H1 (cell line): Measurements from ENCODE around the gene CCDC81. TPM values are rescaled to one million over a fixed set of nuclear protein-coding genes. Genes with fewer than 3 reads are reported as not detected.

Experiments
- CTCF ChIA-PET: fragments of 300-600 bp; sonication (Branson Sonifier 250); formaldehyde crosslinking; loops from one replicate; lab custom pipeline; 2021; ENCODE audit not compliant: partially characterized antibody; lab: Charles Lee
- POLR2A ChIA-PET: fragments of 300-600 bp; sonication (Branson Sonifier 250); formaldehyde crosslinking; loops from one replicate; lab custom pipeline; 2021; ENCODE audit warnings: inconsistent platforms; ENCODE audit not compliant: partially characterized antibody; lab: Charles Lee
- DNase-seq, 2 experiments: peaks; one replicate each; pipeline versions ENCODE4 v3.0.0 to v3.0.0-alpha.2; 2010 to 2022; ENCODE audit warnings: low spot score in 2 of 2, low read depth in 1 of 2, mixed read lengths in 1 of 2
- FAIRE-seq: peaks from 2 replicates; lab custom pipeline; 2011; peaks lifted over from hg19 to GRCh38; lab: Jason Lieb, UNC
- H2AFZ ChIP-seq: 2 replicates; pipeline ENCODE4 v1.8.1; 2012; ENCODE audit warnings: low read length, inconsistent platforms
- H2AK5ac ChIP-seq: 2 replicates; pipeline ENCODE4 v1.6.1; 2013; ENCODE audit warnings: low read depth, low read length
- H2BK120ac ChIP-seq: replicated peaks from 2 replicates; pipeline ENCODE3; 2013; ENCODE audit warnings: low read depth, low read length, inconsistent platforms
- H2BK12ac ChIP-seq: 2 replicates; pipeline ENCODE4 v1.6.1; 2013; ENCODE audit warnings: low read depth, low read length
- H2BK15ac ChIP-seq: 2 replicates; pipeline ENCODE4 v1.6.1; 2013; ENCODE audit warnings: low read length
- H2BK20ac ChIP-seq: 2 replicates; pipeline ENCODE4 v1.6.1; 2013; ENCODE audit warnings: low read length
- H2BK5ac ChIP-seq: 2 replicates; pipeline ENCODE4 v1.6.1; 2013; ENCODE audit warnings: low read depth, low read length
- H3K14ac ChIP-seq: 2 replicates; pipeline ENCODE4 v1.6.1; 2013; ENCODE audit warnings: inconsistent platforms; ENCODE audit not compliant: insufficient read length
- H3K18ac ChIP-seq: 2 replicates; pipeline ENCODE4 v1.6.1; 2013; ENCODE audit warnings: low read length; ENCODE audit errors: extremely low read depth
- H3K23ac ChIP-seq: 2 replicates; pipeline ENCODE4 v1.6.1; 2013; ENCODE audit warnings: inconsistent platforms; ENCODE audit not compliant: insufficient read length
- H3K23me2 ChIP-seq: 2 replicates; pipeline ENCODE4 v1.6.1; 2013; ENCODE audit warnings: low read depth, low read length
- H3K27ac ChIP-seq: 2 replicates; pipeline ENCODE4 v1.6.1; 2011; ENCODE audit warnings: low read depth, low read length, inconsistent platforms
- H3K27me3 ChIP-seq, 4 experiments: replicated peaks in 1 of 4; 1 replicate in 1 of 4; 2 replicates in 3 of 4; pipeline versions ENCODE4 v1.6.1 to v1.8.1; 2011 to 2013; ENCODE audit warnings: low read length in 3 of 4, mild to moderate bottlenecking in 3 of 4, inconsistent platforms in 2 of 4, mixed read lengths in 2 of 4, moderate library complexity in 1 of 4; ENCODE audit not compliant: control insufficient read depth in 3 of 4, insufficient read depth in 3 of 4; ENCODE audit errors: extremely low read depth in 1 of 4
- H3K36me3 ChIP-seq, 4 experiments: 2 replicates each; pipeline versions ENCODE4 v1.6.1 to v1.8.1; 2011 to 2013; ENCODE audit warnings: mild to moderate bottlenecking in 4 of 4, low read length in 3 of 4, moderate library complexity in 2 of 4, control low read depth in 1 of 4, inconsistent platforms in 1 of 4; ENCODE audit not compliant: insufficient read depth in 4 of 4, control insufficient read depth in 2 of 4
- H3K4ac ChIP-seq: replicated peaks from 2 replicates; pipeline ENCODE3; 2013; ENCODE audit warnings: low read length, low read depth, mixed read lengths, inconsistent platforms; ENCODE audit not compliant: insufficient read length
- H3K4me1 ChIP-seq, 4 experiments: replicated peaks in 1 of 4; 1 replicate in 1 of 4; 2 replicates in 3 of 4; pipeline versions ENCODE4 v1.6.1 to v1.8.1; 2011 to 2013; ENCODE audit warnings: low read length in 3 of 4, inconsistent platforms in 2 of 4, mixed read lengths in 1 of 4; ENCODE audit not compliant: insufficient read depth in 4 of 4, control insufficient read depth in 3 of 4
- H3K4me2 ChIP-seq, 2 experiments: 2 replicates each; pipeline versions ENCODE4 v1.6.1 to v1.8.1; 2011 to 2013; ENCODE audit warnings: low read depth in 2 of 2, low read length in 2 of 2, control low read depth in 1 of 2, inconsistent platforms in 1 of 2, mild to moderate bottlenecking in 1 of 2; ENCODE audit not compliant: insufficient read depth in 1 of 2
- H3K4me3 ChIP-seq, 4 experiments: fragments of 200-600, 300-600 bp in 1 of 4; sonication (generic), shearing (Covaris generic), sonication (Bioruptor Twin) in 1 of 4; 2 replicates each; pipeline versions ENCODE4 v1.5.1 to v1.8.1; 2011 to 2016; ENCODE audit warnings: low read length in 4 of 4, low read depth in 3 of 4, control low read depth in 2 of 4, inconsistent platforms in 2 of 4, mild to moderate bottlenecking in 2 of 4, mixed read lengths in 1 of 4, moderate library complexity in 1 of 4; ENCODE audit not compliant: insufficient read depth in 2 of 4; ENCODE audit errors: extremely low read depth in 1 of 4
- H3K56ac ChIP-seq: replicated peaks from 2 replicates; pipeline ENCODE3; 2013; ENCODE audit warnings: low read depth, mild to moderate bottlenecking, mixed read lengths, low read length, inconsistent platforms; ENCODE audit not compliant: insufficient read length
- H3K79me1 ChIP-seq: 2 replicates; pipeline ENCODE4 v1.6.1; 2013; ENCODE audit warnings: low read depth, low read length, control low read depth
- H3K79me2 ChIP-seq, 2 experiments: 2 replicates each; pipeline versions ENCODE4 v1.6.1 to v1.8.1; 2012 to 2013; ENCODE audit warnings: low read length in 2 of 2, mild to moderate bottlenecking in 2 of 2, inconsistent platforms in 1 of 2; ENCODE audit not compliant: insufficient read depth in 2 of 2, control insufficient read depth in 1 of 2
- H3K9ac ChIP-seq, 4 experiments: replicated peaks in 1 of 4; 1 replicate in 1 of 4; 2 replicates in 3 of 4; pipeline versions ENCODE4 v1.6.1 to v1.8.1; 2011 to 2013; ENCODE audit warnings: low read depth in 3 of 4, low read length in 3 of 4, control low read depth in 2 of 4, mild to moderate bottlenecking in 2 of 4, moderate library complexity in 2 of 4, inconsistent platforms in 1 of 4; ENCODE audit errors: extremely low read depth in 1 of 4
- H3K9me3 ChIP-seq, 2 experiments: 2 replicates each; pipeline versions ENCODE4 v1.6.1 to v1.8.1; 2012 to 2013; ENCODE audit warnings: mild to moderate bottlenecking in 2 of 2, moderate library complexity in 2 of 2, control low read depth in 1 of 2, inconsistent platforms in 1 of 2, low read depth in 1 of 2, low read length in 1 of 2, mixed read lengths in 1 of 2; ENCODE audit not compliant: insufficient read depth in 2 of 2
- H4K20me1 ChIP-seq, 2 experiments: replicated peaks in 1 of 2; 2 replicates each; pipeline versions ENCODE3 to v1.8.1; 2011 to 2013; ENCODE audit warnings: inconsistent platforms in 2 of 2, low read length in 2 of 2, mild to moderate bottlenecking in 1 of 2; ENCODE audit not compliant: insufficient read depth in 2 of 2, control insufficient read depth in 1 of 2
- H4K5ac ChIP-seq: 2 replicates; pipeline ENCODE4 v1.6.1; 2013; ENCODE audit warnings: low read length, low read depth, mixed read lengths, inconsistent platforms; ENCODE audit not compliant: insufficient read length
- H4K8ac ChIP-seq: 2 replicates; pipeline ENCODE4 v1.8.0; 2013; ENCODE audit warnings: mild to moderate bottlenecking, moderate library complexity, low read length, inconsistent platforms; ENCODE audit not compliant: insufficient read depth; ENCODE audit errors: extremely low read depth
- H4K91ac ChIP-seq: replicated peaks from 2 replicates; pipeline ENCODE3; 2013; ENCODE audit warnings: low read length, mixed read lengths, inconsistent platforms; ENCODE audit not compliant: insufficient read length
- ASH2L ChIP-seq: fragments of 200-600, 300-600 bp; sonication (generic); IDR thresholded peaks from one replicate; pipeline ENCODE4 v1.7.1; 2017; ENCODE audit warnings: low read length
- EZH2 ChIP-seq: fragments of 200-600 bp; sonication (generic); IDR thresholded peaks from 2 replicates; pipeline ENCODE4 v1.7.1; 2012; ENCODE audit warnings: low read depth, mild to moderate bottlenecking, moderate library complexity, low read length, inconsistent platforms; ENCODE audit not compliant: severe bottlenecking
- KDM5A ChIP-seq: fragments of 200-600 bp; IDR thresholded peaks from 2 replicates; pipeline ENCODE4 v1.7.1; 2012; ENCODE audit warnings: mild to moderate bottlenecking, low read length, inconsistent platforms, mixed read lengths
- POLR2A ChIP-seq, 2 experiments: IDR thresholded peaks; 1 replicate in 1 of 2; 2 replicates in 1 of 2; pipeline ENCODE4 v1.6.1; 2011; ENCODE audit warnings: low read depth in 2 of 2, low read length in 2 of 2, mild to moderate bottlenecking in 2 of 2; ENCODE audit errors: control extremely low read depth in 1 of 2
- RFX5 ChIP-seq: IDR thresholded peaks from 2 replicates; pipeline ENCODE4 v1.6.1; 2011; ENCODE audit warnings: low read depth, low read length, improper control_type of control experiment, borderline replicate concordance
- SAP30 ChIP-seq: fragments of 300-600 bp; sonication (generic); IDR thresholded peaks from 2 replicates; pipeline ENCODE4 v1.7.1; 2012; ENCODE audit warnings: low read length, moderate library complexity, mild to moderate bottlenecking, inconsistent platforms; ENCODE audit not compliant: insufficient read depth, insufficient replicate concordance
- SIN3A ChIP-seq, 2 experiments: IDR thresholded peaks in 1 of 2; conservative IDR thresholded peaks in 1 of 2; 2 replicates each; pipeline ENCODE4 v1.6.1; 2011 to 2012; ENCODE audit warnings: low read length in 2 of 2, improper control_type of control experiment in 1 of 2, low read depth in 1 of 2, mild to moderate bottlenecking in 1 of 2
- SIRT6 ChIP-seq: IDR thresholded peaks from one replicate; pipeline ENCODE4 v1.7.1; 2012; ENCODE audit warnings: low read length, inconsistent platforms
- SIX5 ChIP-seq: IDR thresholded peaks from 2 replicates; pipeline ENCODE4 v1.6.1; 2011; ENCODE audit warnings: mild to moderate bottlenecking, low read depth, low read length
- SP2 ChIP-seq: IDR thresholded peaks from 2 replicates; pipeline ENCODE4 v1.6.1; 2012; ENCODE audit warnings: mild to moderate bottlenecking, low read length, inconsistent platforms
- SRF ChIP-seq: IDR thresholded peaks from 2 replicates; pipeline ENCODE4 v1.6.1; 2011; ENCODE audit warnings: mild to moderate bottlenecking, low read depth, low read length, moderate library complexity
- SUZ12 ChIP-seq: fragments of 200-600 bp; sonication (generic); IDR thresholded peaks from 2 replicates; pipeline ENCODE4 v1.6.1; 2012; ENCODE audit warnings: mild to moderate bottlenecking, inconsistent platforms, low read length, moderate library complexity, mixed read lengths
- TCF12 ChIP-seq: IDR thresholded peaks from 2 replicates; pipeline ENCODE4 v1.6.1; 2011; ENCODE audit warnings: low read depth, mild to moderate bottlenecking, low read length
- TEAD4 ChIP-seq: IDR thresholded peaks from 2 replicates; pipeline ENCODE4 v1.6.1; 2012; ENCODE audit warnings: low read depth, low read length, inconsistent platforms, mixed read lengths
- YY1 ChIP-seq: IDR thresholded peaks from 2 replicates; pipeline ENCODE4 v1.6.1; 2011; ENCODE audit warnings: low read depth, mild to moderate bottlenecking, low read length
- WGBS, 2 experiments: shearing (Covaris generic) in 1 of 2; methylation state at CpG; one replicate each; pipeline versions ENCODE4 v1.1.6 to v1.1.7; 2013 to 2015; ENCODE audit warnings: low lambda C conversion rate in 2 of 2, mixed read lengths in 2 of 2, inconsistent platforms in 1 of 2, low coverage in 1 of 2, missing lambda C conversion rate in 1 of 2; ENCODE audit not compliant: insufficient replicate concordance in 2 of 2, insufficient coverage in 1 of 2, insufficient read length in 1 of 2; ENCODE audit errors: extremely low coverage in 1 of 2, missing lambda C conversion rate in 1 of 2; 5-methylcytosine and 5-hydroxymethylcytosine counted together
- polyA plus RNA-seq, 7 experiments: library from polyadenylated mRNA; depleted of rRNA in 3 of 7; stranded (reverse) in 5 of 7; unstranded in 2 of 7; fragments of >200 nt in 5 of 7; fragments of 200-250 nt in 2 of 7; gene quantifications; 1 replicate in 5 of 7; 2 replicates in 1 of 7; 4 replicates in 1 of 7; pipeline versions ENCODE4 v1.2.1 to v1.2.3, GENCODE V29; 2011 to 2013; ENCODE audit warnings: missing spikeins in 2 of 7, mixed read lengths in 2 of 7
- total RNA-seq: library from RNA; stranded (reverse); fragmentation: NEBNext Ultra II Directional; extraction: Animal tissue kit (Norgen Biotek cat#: 25700); gene quantifications from 2 replicates; pipeline ENCODE4 v1.2.1, GENCODE V29; 2021

Gene CCDC81
- total and polyA plus RNA-seq, 2 of the 8 experiments (the other 6 are each of a cell fraction or from before 2014, with no cell fraction given), result 0.30 to 0.58 TPM

- Histone ChIP-seq H2BK12ac (no peak overlapping the region), H3K79me1 (no peaks in the 10 kb centered on the region), H2BK120ac (no peak overlapping the region), H3K4ac (no peak overlapping the region), H3K9me3 (no peaks in the 10 kb centered on the region), H3K4me2 (no peak overlapping the region), H2BK15ac (no peak overlapping the region), H3K79me2 (no peaks in the 10 kb centered on the region), H4K20me1 (no peaks in the 10 kb centered on the region), H4K91ac (no peak overlapping the region), H2AK5ac (no peak overlapping the region), H3K23me2 (no peaks in the 10 kb centered on the region), H2AFZ (no peak overlapping the region), H3K4me3 (no peak overlapping the region), H3K23ac (no peak overlapping the region), H2BK20ac (no peak overlapping the region; the same call in 1 of the 2 replicates), H3K27me3 (no peaks in the 10 kb centered on the region), H3K36me3 (no peaks in the 10 kb centered on the region), H2BK5ac (no peak overlapping the region), H4K8ac (no peak overlapping the region), H3K56ac (no peak overlapping the region), H3K14ac (no peak overlapping the region), H3K9ac (no peak overlapping the region), H3K4me1 (no peaks in the 10 kb centered on the region), H3K27ac (no peak overlapping the region), H4K5ac (no peak overlapping the region), H3K18ac (no peak overlapping the region)
- WGBS, 2 experiments, result 96% methylated on average over 5 of the region's 5 CpGs; no CpG with 5 or more reads in 1 of the 2 experiments
- DNase-seq (no peak), FAIRE-seq (no peak)
- ChIA-PET POLR2A (no interaction called here), CTCF (interaction anchor here (0.8 to 10.5 kb wide), 9 partner anchors 10 to 460 kb away, joined by 3 to 60 read pairs (median 3); no protein-coding TSS in a partner anchor)
- TF ChIP-seq SP2, result no peak
- TF ChIP-seq SIX5, result no peak
- no peak for TF ChIP-seq TEAD4
- no peak for TF ChIP-seq EZH2
- TF ChIP-seq POLR2A (IDR thresholded peaks at IDR 0.05; ENCODE audit: control extremely low read depth in 1 of 2, low read depth in 2 of 2, low read length in 2 of 2), result no peak
- no peak for TF ChIP-seq SIRT6
- no peak for TF ChIP-seq SIN3A (conservative IDR thresholded peaks at IDR 0.05 in 1 of 2, IDR thresholded peaks at IDR 0.05 in 1 of 2; ENCODE audit: low read depth in 1 of 2, low read length in 2 of 2)
- no peak for TF ChIP-seq SRF
- no peak for TF ChIP-seq SUZ12
- no peak for TF ChIP-seq RFX5
- no peak for TF ChIP-seq YY1
- TF ChIP-seq KDM5A, result no peak
- TF ChIP-seq ASH2L, result no peak
- no peak for TF ChIP-seq SAP30
- no peak for TF ChIP-seq TCF12
Observed at GRCh38 chr11:86449993-86450629, 75.4 kb downstream of the CCDC81 start.
